ENCODE data around the gene PARPBP.
"Not testable (repeated sequence)": the region's sequence is repeated elsewhere in the genome, so short reads cannot be mapped to it uniquely, and the experiment has no call there.

The PARPBP gene

DNA sequence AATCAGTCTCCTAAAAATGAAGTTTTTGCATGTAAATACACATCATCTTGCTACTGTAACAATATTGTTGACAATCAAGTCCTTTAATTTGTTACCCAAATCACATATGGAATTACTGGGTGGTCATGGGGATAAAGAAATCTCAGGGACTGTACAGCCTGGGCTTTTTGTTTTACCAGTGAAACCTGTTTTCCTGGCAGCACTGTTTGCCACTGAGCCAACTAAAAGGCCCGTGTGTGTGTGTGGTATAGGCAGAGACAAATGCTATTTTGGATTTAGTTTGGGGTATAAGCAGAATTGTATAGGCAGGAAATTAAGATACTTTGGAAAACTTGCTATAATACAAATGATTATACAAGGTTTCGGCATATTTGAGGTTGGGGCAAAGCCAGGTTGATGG is 5.8 kb upstream of the PARPBP start:
- Histone ChIP-seq H3K36me3 (ENCODE audit: control insufficient read depth, insufficient read depth, low read length) (peaks cover 19% of the 10 kb centered on the region), H3K9me3 (ENCODE audit: control insufficient read depth, low read length) (no peaks in the 10 kb centered on the region), H3K27me3 (replicated peaks; ENCODE audit: control insufficient read depth, insufficient read depth, low read length, poor library complexity, severe bottlenecking) (no peaks in the 10 kb centered on the region), H3K4me1 (ENCODE audit: control insufficient read depth, insufficient read depth, low read length, poor library complexity, severe bottlenecking) (peaks cover 4% of the 10 kb centered on the region), H3K4me3 (ENCODE audit: insufficient read depth, low read depth, low read length, poor library complexity, severe bottlenecking) (no peak overlapping the region), H3K27ac (ENCODE audit: insufficient read depth, low read length, poor library complexity, severe bottlenecking) (no peak overlapping the region)
- DNase-seq: no peak

GRCh38 chr12:102116392-102116791 is 3.6 kb upstream of the PARPBP start:
- H3K27me3 ChIP-seq (replicated peaks; ENCODE audit: control insufficient read depth, insufficient read depth, low read length, poor library complexity, severe bottlenecking): no peaks in the 10 kb centered on the region
- peaks cover 8% of the 10 kb centered on the region for H3K36me3 ChIP-seq (ENCODE audit: control insufficient read depth, insufficient read depth, low read length)
- H3K4me1 ChIP-seq (ENCODE audit: control insufficient read depth, insufficient read depth, low read length, poor library complexity, severe bottlenecking): peaks cover 8% of the 10 kb centered on the region
- no peak overlapping the region for H3K4me3 ChIP-seq (ENCODE audit: insufficient read depth, low read depth, low read length, poor library complexity, severe bottlenecking)
- no peak for DNase-seq
- no peaks in the 10 kb centered on the region for H3K9me3 ChIP-seq (ENCODE audit: control insufficient read depth, low read length)
- H3K27ac ChIP-seq (ENCODE audit: insufficient read depth, low read length, poor library complexity, severe bottlenecking): no peak overlapping the region

DNA sequence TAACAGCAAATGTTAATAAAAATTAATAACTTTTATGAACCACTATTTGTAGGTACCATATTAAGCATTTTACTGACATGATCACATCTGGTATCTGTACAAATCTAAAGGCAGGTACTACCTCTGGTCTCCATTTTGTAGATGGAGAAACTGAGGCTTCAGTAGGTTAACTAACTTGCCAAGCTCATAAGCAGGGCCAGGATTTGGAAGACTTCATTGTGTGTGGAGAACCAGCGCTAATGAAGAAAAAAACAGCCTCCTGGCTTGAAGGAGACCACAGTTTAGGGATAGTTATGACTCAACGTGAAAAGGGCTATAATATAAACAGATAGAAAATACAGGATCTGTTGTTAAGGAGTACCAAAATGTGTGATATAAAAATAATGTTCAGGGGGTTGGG is 1.1 kb upstream of the PARPBP start:
- Histone ChIP-seq H3K4me3 (ENCODE audit: insufficient read depth, low read depth, low read length, poor library complexity, severe bottlenecking) (no peak overlapping the region), H3K36me3 (ENCODE audit: control insufficient read depth, insufficient read depth, low read length) (peaks cover 7% of the 10 kb centered on the region), H3K9me3 (ENCODE audit: control insufficient read depth, low read length) (no peaks in the 10 kb centered on the region), H3K27me3 (replicated peaks; ENCODE audit: control insufficient read depth, insufficient read depth, low read length, poor library complexity, severe bottlenecking) (no peaks in the 10 kb centered on the region), H3K27ac (ENCODE audit: insufficient read depth, low read length, poor library complexity, severe bottlenecking) (no peak overlapping the region), H3K4me1 (ENCODE audit: control insufficient read depth, insufficient read depth, low read length, poor library complexity, severe bottlenecking) (peaks cover 8% of the 10 kb centered on the region)
- no peak for DNase-seq

GRCh38 chr12:102120564-102120873 is 536 bp downstream of the PARPBP start:
- Histone ChIP-seq H3K4me1 (ENCODE audit: control insufficient read depth, insufficient read depth, low read length, poor library complexity, severe bottlenecking) (peaks cover 8% of the 10 kb centered on the region), H3K27ac (ENCODE audit: insufficient read depth, low read length, poor library complexity, severe bottlenecking) (peak overlapping the region; percentile 84), H3K9me3 (ENCODE audit: control insufficient read depth, low read length) (no peaks in the 10 kb centered on the region), H3K36me3 (ENCODE audit: control insufficient read depth, insufficient read depth, low read length) (peaks cover 3% of the 10 kb centered on the region), H3K27me3 (replicated peaks; ENCODE audit: control insufficient read depth, insufficient read depth, low read length, poor library complexity, severe bottlenecking) (no peaks in the 10 kb centered on the region), H3K4me3 (ENCODE audit: insufficient read depth, low read depth, low read length, poor library complexity, severe bottlenecking) (peak overlapping the region; percentile 91)
- no peak for DNase-seq

GRCh38 chr12:102120886-102121285 is 903 bp downstream of the PARPBP start:
- no peak for DNase-seq
- Histone ChIP-seq H3K4me3 (ENCODE audit: insufficient read depth, low read depth, low read length, poor library complexity, severe bottlenecking) (peak overlapping the region; percentile 91), H3K4me1 (ENCODE audit: control insufficient read depth, insufficient read depth, low read length, poor library complexity, severe bottlenecking) (peaks cover 8% of the 10 kb centered on the region), H3K27me3 (replicated peaks; ENCODE audit: control insufficient read depth, insufficient read depth, low read length, poor library complexity, severe bottlenecking) (no peaks in the 10 kb centered on the region), H3K36me3 (ENCODE audit: control insufficient read depth, insufficient read depth, low read length) (no peaks in the 10 kb centered on the region), H3K27ac (ENCODE audit: insufficient read depth, low read length, poor library complexity, severe bottlenecking) (no peak overlapping the region), H3K9me3 (ENCODE audit: control insufficient read depth, low read length) (no peaks in the 10 kb centered on the region)

DNA sequence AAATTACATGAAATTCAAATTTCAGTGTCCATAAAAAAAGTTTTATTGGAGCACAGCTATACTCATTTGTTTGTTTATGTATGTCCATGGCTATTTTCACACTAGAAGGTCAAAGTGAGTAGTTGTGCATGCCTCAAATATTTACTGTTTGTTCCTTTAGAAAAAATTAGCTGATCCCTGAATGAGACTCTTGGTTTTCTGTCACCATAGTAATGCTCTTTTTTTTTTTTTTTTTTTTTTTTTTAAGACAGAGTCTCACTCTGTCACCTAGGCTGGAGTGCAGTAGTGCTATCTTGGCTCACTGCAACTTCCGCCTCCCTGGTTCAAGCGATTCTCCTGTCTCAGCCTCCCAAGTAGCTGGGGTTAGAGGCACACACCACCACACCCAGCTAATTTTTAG is 1.3 kb downstream of the PARPBP start:
- H3K27ac ChIP-seq (ENCODE audit: insufficient read depth, low read length, poor library complexity, severe bottlenecking); H3K4me3 ChIP-seq (ENCODE audit: insufficient read depth, low read depth, low read length, poor library complexity, severe bottlenecking): not testable (repeated sequence)

DNA sequence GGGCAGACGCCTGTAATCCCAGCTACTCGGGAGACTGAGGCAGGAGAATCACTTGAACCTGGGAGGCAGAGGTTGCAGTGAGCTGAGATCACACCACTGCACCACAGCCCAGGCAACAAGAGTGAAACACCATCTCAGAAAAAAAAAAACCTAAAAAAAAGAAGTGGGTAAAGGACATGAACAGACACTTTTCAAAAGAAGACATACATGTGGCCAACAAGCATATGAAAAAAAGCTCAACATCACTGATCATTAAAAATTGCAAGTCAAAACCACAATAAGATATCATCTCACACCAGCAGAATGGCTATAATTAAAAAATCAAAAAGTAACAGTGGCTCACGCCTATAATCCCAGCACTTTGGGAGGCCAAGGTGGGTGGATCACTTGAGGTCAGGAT is 10.7 kb downstream of the PARPBP start:
- not testable (repeated sequence) for H3K27ac ChIP-seq (ENCODE audit: insufficient read depth, low read length, poor library complexity, severe bottlenecking); DNase-seq; H3K36me3 ChIP-seq (ENCODE audit: control insufficient read depth, insufficient read depth, low read length); H3K4me3 ChIP-seq (ENCODE audit: insufficient read depth, low read depth, low read length, poor library complexity, severe bottlenecking); H3K4me1 ChIP-seq (ENCODE audit: control insufficient read depth, insufficient read depth, low read length, poor library complexity, severe bottlenecking); H3K27me3 ChIP-seq (replicated peaks; ENCODE audit: control insufficient read depth, insufficient read depth, low read length, poor library complexity, severe bottlenecking); H3K9me3 ChIP-seq (ENCODE audit: control insufficient read depth, low read length)

More for the DNA sequence above, 1.3 kb downstream of the PARPBP start:
- not testable (repeated sequence) for H3K9me3 ChIP-seq (ENCODE audit: control insufficient read depth, low read length); DNase-seq; H3K27me3 ChIP-seq (replicated peaks; ENCODE audit: control insufficient read depth, insufficient read depth, low read length, poor library complexity, severe bottlenecking); H3K36me3 ChIP-seq (ENCODE audit: control insufficient read depth, insufficient read depth, low read length); H3K4me1 ChIP-seq (ENCODE audit: control insufficient read depth, insufficient read depth, low read length, poor library complexity, severe bottlenecking)

DNA sequence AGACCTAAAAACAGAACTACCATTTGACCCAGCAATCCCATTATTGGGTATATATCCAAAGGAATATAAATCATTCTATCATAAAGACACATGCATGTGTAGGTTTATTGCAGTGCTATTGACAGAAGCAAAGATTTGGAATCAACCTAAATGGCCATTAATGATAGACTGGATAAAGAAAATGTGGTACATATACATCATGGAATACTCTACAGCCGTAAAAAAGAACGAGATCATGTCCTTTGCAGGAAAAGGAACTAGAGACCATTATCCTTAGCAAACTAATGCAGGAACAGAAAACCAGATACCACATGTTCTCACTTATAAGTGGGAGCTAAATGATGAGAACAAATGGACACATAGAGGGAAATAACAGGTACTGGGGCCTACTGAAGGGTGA is 11.5 kb downstream of the PARPBP start:
- not testable (repeated sequence) for H3K4me1 ChIP-seq (ENCODE audit: control insufficient read depth, insufficient read depth, low read length, poor library complexity, severe bottlenecking); H3K9me3 ChIP-seq (ENCODE audit: control insufficient read depth, low read length); H3K27ac ChIP-seq (ENCODE audit: insufficient read depth, low read length, poor library complexity, severe bottlenecking); H3K4me3 ChIP-seq (ENCODE audit: insufficient read depth, low read depth, low read length, poor library complexity, severe bottlenecking); H3K36me3 ChIP-seq (ENCODE audit: control insufficient read depth, insufficient read depth, low read length); H3K27me3 ChIP-seq (replicated peaks; ENCODE audit: control insufficient read depth, insufficient read depth, low read length, poor library complexity, severe bottlenecking); DNase-seq

GRCh38 chr12:102137619-102138018 is 17.6 kb downstream of the PARPBP start:
- not testable (repeated sequence) for H3K36me3 ChIP-seq (ENCODE audit: control insufficient read depth, insufficient read depth, low read length); DNase-seq; H3K27ac ChIP-seq (ENCODE audit: insufficient read depth, low read length, poor library complexity, severe bottlenecking); H3K4me1 ChIP-seq (ENCODE audit: control insufficient read depth, insufficient read depth, low read length, poor library complexity, severe bottlenecking); H3K4me3 ChIP-seq (ENCODE audit: insufficient read depth, low read depth, low read length, poor library complexity, severe bottlenecking); H3K27me3 ChIP-seq (replicated peaks; ENCODE audit: control insufficient read depth, insufficient read depth, low read length, poor library complexity, severe bottlenecking); H3K9me3 ChIP-seq (ENCODE audit: control insufficient read depth, low read length)

- not testable (repeated sequence) for H3K4me1 ChIP-seq (ENCODE audit: control insufficient read depth, insufficient read depth, low read length, poor library complexity, severe bottlenecking); H3K9me3 ChIP-seq (ENCODE audit: control insufficient read depth, low read length); DNase-seq; H3K27ac ChIP-seq (ENCODE audit: insufficient read depth, low read length, poor library complexity, severe bottlenecking); H3K4me3 ChIP-seq (ENCODE audit: insufficient read depth, low read depth, low read length, poor library complexity, severe bottlenecking); H3K36me3 ChIP-seq (ENCODE audit: control insufficient read depth, insufficient read depth, low read length); H3K27me3 ChIP-seq (replicated peaks; ENCODE audit: control insufficient read depth, insufficient read depth, low read length, poor library complexity, severe bottlenecking)
Measured at GRCh38 chr12:102142866-102143373, 22.9 kb downstream of the PARPBP start.

DNA sequence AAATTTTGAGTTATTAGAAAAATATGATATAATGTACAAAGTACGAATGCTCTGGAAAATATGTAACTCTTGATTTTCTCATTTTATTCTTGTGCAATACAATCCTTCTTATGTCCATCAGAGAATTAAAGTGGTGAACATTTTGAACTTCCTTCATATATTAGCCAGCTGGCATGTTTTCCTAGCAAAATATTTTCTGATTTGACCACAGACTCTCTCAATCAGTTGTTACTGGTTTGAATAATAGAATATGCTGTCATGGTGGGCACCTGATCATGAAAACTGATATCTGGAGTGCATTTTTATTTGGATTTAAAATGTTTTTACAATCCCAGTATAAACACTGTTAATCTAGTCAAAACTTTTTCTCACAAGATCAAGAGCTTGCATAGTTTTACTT is 24.2 kb downstream of the PARPBP start:
- Histone ChIP-seq H3K27me3 (replicated peaks; ENCODE audit: control insufficient read depth, insufficient read depth, low read length, poor library complexity, severe bottlenecking) (no peaks in the 10 kb centered on the region), H3K36me3 (ENCODE audit: control insufficient read depth, insufficient read depth, low read length) (no peaks in the 10 kb centered on the region), H3K9me3 (ENCODE audit: control insufficient read depth, low read length) (no peaks in the 10 kb centered on the region), H3K4me3 (ENCODE audit: insufficient read depth, low read depth, low read length, poor library complexity, severe bottlenecking) (no peak overlapping the region), H3K4me1 (ENCODE audit: control insufficient read depth, insufficient read depth, low read length, poor library complexity, severe bottlenecking) (no peaks in the 10 kb centered on the region), H3K27ac (ENCODE audit: insufficient read depth, low read length, poor library complexity, severe bottlenecking) (no peak overlapping the region)
- DNase-seq: no peak

Data from effector memory CD4-positive, alpha-beta T cell (primary cell).